ENCODE measurements around the gene CCR3.

CCR3 gene

GRCh38 chr3:46218196-46218709 is 24.0 kb upstream of the CCR3 start:
- no peak for DNase-seq
- intact Hi-C loops (cut with DNase I) = loop anchor here (10.0 kb wide), 1 partner anchor 133 kb away; no protein-coding TSS in a partner anchor

GRCh38 chr3:46221391-46221790 is 20.9 kb upstream of the CCR3 start:
- no peak for DNase-seq
- intact Hi-C loops (cut with DNase I) = loop anchor here (10.0 kb wide), 1 partner anchor 153 kb away; the partner anchor contains the start of gene CCR5

GRCh38 chr3:46221938-46222337 is 20.3 kb upstream of the CCR3 start:
- DNase-seq = no peak

GRCh38 chr3:46222435-46223161 is 19.7 kb upstream of the CCR3 start:
- DNase-seq = no peak
- intact Hi-C loops (cut with DNase I) = loop anchor here (10.0 kb wide), 1 partner anchor 152 kb away; the partner anchor contains the start of gene CCR5

More at GRCh38 chr3:46221938-46222337, 20.3 kb upstream of the CCR3 start:
- intact Hi-C loops (cut with DNase I) = loop anchor here (10.0 kb wide), 1 partner anchor 153 kb away; the partner anchor contains the start of gene CCR5

- DNase-seq = no peak
- intact Hi-C loops (cut with DNase I) = loop anchor here (10.0 kb wide), 1 partner anchor 146 kb away; the partner anchor contains the start of gene CCR5
Observed at GRCh38 chr3:46228260-46229242, 13.7 kb upstream of the CCR3 start.

GRCh38 chr3:46231323-46231722 is 10.9 kb upstream of the CCR3 start:
- intact Hi-C loops (cut with DNase I) = no loop called here

GRCh38 chr3:46233194-46233593 is 9.1 kb upstream of the CCR3 start:
- intact Hi-C loops (cut with DNase I) = no loop called here

More at GRCh38 chr3:46231323-46231722, 10.9 kb upstream of the CCR3 start:
- no peak for DNase-seq

GRCh38 chr3:46235425-46235824 is 6.8 kb upstream of the CCR3 start:
- intact Hi-C loops (cut with DNase I) = no loop called here
- DNase-seq = no peak

More at GRCh38 chr3:46233194-46233593, 9.1 kb upstream of the CCR3 start:
- no peak for DNase-seq

- intact Hi-C loops (cut with DNase I) = no loop called here
- no peak for DNase-seq
Observed at GRCh38 chr3:46236294-46237054, 5.8 kb upstream of the CCR3 start.

GRCh38 chr3:46238386-46238785 is 3.9 kb upstream of the CCR3 start:
- DNase-seq = no peak
- intact Hi-C loops (cut with DNase I) = no loop called here

- no peak for DNase-seq
- intact Hi-C loops (cut with DNase I) = no loop called here
Observed at GRCh38 chr3:46239301-46239938, 2.8 kb upstream of the CCR3 start.

- no peak for DNase-seq
- intact Hi-C loops (cut with DNase I) = no loop called here
Observed at GRCh38 chr3:46239952-46240351, 2.3 kb upstream of the CCR3 start.

GRCh38 chr3:46243560-46243959 is 1.3 kb downstream of the CCR3 start:
- intact Hi-C loops (cut with DNase I) = no loop called here
- DNase-seq = no peak

- no peak for DNase-seq
Observed at GRCh38 chr3:46245146-46245545, 2.9 kb downstream of the CCR3 start.

GRCh38 chr3:46252980-46253379 is 10.7 kb downstream of the CCR3 start:
- intact Hi-C loops (cut with DNase I) = no loop called here
- no peak for DNase-seq

More at GRCh38 chr3:46245146-46245545, 2.9 kb downstream of the CCR3 start:
- intact Hi-C loops (cut with DNase I) = no loop called here

- DNase-seq = no peak
- intact Hi-C loops (cut with DNase I) = no loop called here
Observed at GRCh38 chr3:46258525-46258924, 16.3 kb downstream of the CCR3 start.

- intact Hi-C loops (cut with DNase I) = no loop called here
Observed at GRCh38 chr3:46261926-46262594, 19.8 kb downstream of the CCR3 start.

GRCh38 chr3:46264002-46264401 is 21.7 kb downstream of the CCR3 start:
- intact Hi-C loops (cut with DNase I) = no loop called here
- no peak for DNase-seq

More at GRCh38 chr3:46261926-46262594, 19.8 kb downstream of the CCR3 start:
- DNase-seq = no peak

GRCh38 chr3:46266598-46266997 is 24.3 kb downstream of the CCR3 start:
- intact Hi-C loops (cut with DNase I) = no loop called here
- DNase-seq = no peak

Measured in posterior cingulate gyrus (tissue), 11 donors.